ENCODE measurements around the gene GNG2. TPM values are rescaled to one million over a fixed set of nuclear protein-coding genes. Genes with fewer than 3 reads are reported as not detected.

GNG2 gene
- total RNA-seq, 1 experiment from 2014 or later: 7.0 TPM

GRCh38 chr14:51929166-51929565 lies 68.8 kb downstream of the GNG2 start:
- WGBS (ENCODE audit: extremely low coverage, insufficient read length, low lambda C conversion rate): no CpG with 5 or more reads among the region's 4 CpGs
- Mint-ChIP-seq H3K4me1 (0 out of 4 replicates have a peak, but pooled peaks cover 0 to 2% of the 10 kb centered on the region in 2 experiments), H3K36me3 (ENCODE audit: insufficient read depth in 1 of 3, low read depth in 3 of 3) (no peaks in the 10 kb centered on the region; a peak in 1 of 7 replicates), H3K27me3 (ENCODE audit: low read depth) (no peaks in the 10 kb centered on the region), H3K4me3 (no peak overlapping the region), H3K27ac (no peak overlapping the region), H3K9me3 (no peaks in the 10 kb centered on the region)
- Histone ChIP-seq H3K18ac (ENCODE audit: insufficient read length, low read depth, low read length) (no peak overlapping the region), H3K79me1 (ENCODE audit: insufficient read depth, low read depth, low read length, poor library complexity, severe bottlenecking) (no peaks in the 10 kb centered on the region), H4K5ac (ENCODE audit: insufficient read length, low read depth, low read length) (no peak overlapping the region), H3K4me2 (ENCODE audit: insufficient read depth, insufficient read length, low read length) (no peak overlapping the region), H2BK20ac (ENCODE audit: low read depth, low read length, poor library complexity, severe bottlenecking) (no peak overlapping the region), H3K9ac (ENCODE audit: extremely low read depth, insufficient read length, low read length) (no peak overlapping the region), H4K8ac (replicated peaks; ENCODE audit: insufficient read length, low read depth, low read length) (no peak overlapping the region), H2BK12ac (ENCODE audit: insufficient read length, low read depth, low read length) (no peak overlapping the region), H3K79me2 (ENCODE audit: insufficient read depth, low read length) (no peaks in the 10 kb centered on the region), H3K27me3 (ENCODE audit: insufficient read depth, low read length) (no peaks in the 10 kb centered on the region), H3K14ac (ENCODE audit: insufficient read depth, low read length) (no peak overlapping the region), H2BK120ac (ENCODE audit: low read depth, low read length, poor library complexity, severe bottlenecking) (no peak overlapping the region), H2AFZ (ENCODE audit: low read length) (no peak overlapping the region), H3K27ac (ENCODE audit: insufficient read length, low read depth, low read length) (no peak overlapping the region), H2BK5ac (ENCODE audit: insufficient read length, low read length) (no peak overlapping the region), H4K20me1 (ENCODE audit: control insufficient read depth, insufficient read depth, insufficient read length) (no peaks in the 10 kb centered on the region), H2AK5ac (ENCODE audit: insufficient read length, low read length) (no peak overlapping the region), H3K9me3 (ENCODE audit: control insufficient read depth, low read depth, low read length) (no peaks in the 10 kb centered on the region), H4K91ac (ENCODE audit: insufficient read length, low read depth, low read length) (no peak overlapping the region), H3K4ac (ENCODE audit: low read depth, low read length) (no peak overlapping the region), H3K4me1 (ENCODE audit: insufficient read depth, low read length) (no peaks in the 10 kb centered on the region), H3K23me2 (ENCODE audit: insufficient read length, low read depth, low read length, poor library complexity, severe bottlenecking) (no peaks in the 10 kb centered on the region), H2BK15ac (ENCODE audit: low read depth, low read length) (no peak overlapping the region), H3K23ac (ENCODE audit: insufficient read length, low read depth, low read length) (no peak overlapping the region), H3K56ac (ENCODE audit: insufficient read length, low read depth, low read length) (no peak overlapping the region), H3T11ph (ENCODE audit: low read length) (no peak overlapping the region)
- no peak for TF ChIP-seq CTCF (conservative IDR thresholded peaks at IDR 0.05)
- DNase-seq: no peak
